HepG2 (cell line): ENCODE data around the gene NFATC3. TPM values are rescaled to one million over a fixed set of nuclear protein-coding genes. Genes with fewer than 3 reads are reported as not detected.

Experiments
- ATAC-seq: fragments of 200-7000 bp; cut with Tn5 transposase; 3 replicates; pipeline ENCODE4 v1.9.1; 2020; ENCODE audit warnings: mild to moderate bottlenecking, moderate library complexity
- BruUV-seq: library from RNA; stranded (reverse); fragments of 400-500 nt; replicated peaks from 2 replicates; lab custom pipeline; 2021; lab: Mats Ljungman, UMichigan
- CTCF ChIA-PET: fragments of 300-600 bp; formaldehyde crosslinking; extraction: SDS; loops from one replicate; lab custom pipeline; 2021; ENCODE audit warnings: low total read pairs, inconsistent platforms, low intra/inter-chr PET ratio; lab: Yijun Ruan, JAX
- POLR2A ChIA-PET: fragments of 350-600 bp; sonication (Branson Sonifier 250); formaldehyde crosslinking; loops from one replicate; lab custom pipeline; 2020; ENCODE audit warnings: antibody characterized with exemption, inconsistent platforms; lab: Yijun Ruan, JAX
- DNase-seq: peaks from one replicate; pipeline ENCODE4 v3.0.0-alpha.2; 2015; ENCODE audit warnings: low spot score
- FAIRE-seq: peaks from 3 replicates; lab custom pipeline; 2011; peaks lifted over from hg19 to GRCh38; lab: Jason Lieb, UNC
- H2AFZ ChIP-seq: one replicate; pipeline ENCODE4 v1.6.1; 2011; ENCODE audit warnings: low read length, inconsistent platforms
- H3K27ac ChIP-seq: fragments of 300-600 bp; 3 replicates; pipeline ENCODE4 v1.8.0; 2011; ENCODE audit warnings: mixed run types, mild to moderate bottlenecking, mixed read lengths, low read length, inconsistent platforms; ENCODE audit not compliant: insufficient read depth; ENCODE audit errors: extremely low read length
- H3K27me3 ChIP-seq, 2 experiments: fragments of 200-600 bp in 1 of 2; 2 replicates in 1 of 2; 3 replicates in 1 of 2; pipeline versions ENCODE4 v1.6.0 to v1.8.0; 2011; ENCODE audit warnings: low read length in 2 of 2, mild to moderate bottlenecking in 2 of 2, moderate library complexity in 2 of 2, inconsistent platforms in 1 of 2; ENCODE audit not compliant: insufficient read depth in 2 of 2, control insufficient read depth in 1 of 2
- H3K36me3 ChIP-seq, 2 experiments: fragments of 200-600 bp in 1 of 2; replicated peaks in 1 of 2; 2 replicates in 1 of 2; 3 replicates in 1 of 2; pipeline versions ENCODE4 v1.5.1 to v1.8.0; 2011; ENCODE audit warnings: low read length in 2 of 2, inconsistent platforms in 1 of 2; ENCODE audit not compliant: insufficient read depth in 2 of 2, control insufficient read depth in 1 of 2
- H3K4me1 ChIP-seq: 2 replicates; pipeline ENCODE4 v1.5.1; 2012; ENCODE audit warnings: low read length, inconsistent platforms; ENCODE audit not compliant: insufficient read depth
- H3K4me2 ChIP-seq: 2 replicates; pipeline ENCODE4 v1.6.0; 2011; ENCODE audit warnings: low read depth, low read length, inconsistent platforms
- H3K4me3 ChIP-seq, 3 experiments: fragments of 200-600 bp in 1 of 3; sonication (generic), shearing (Covaris generic) in 1 of 3; replicated peaks in 1 of 3; 2 replicates each; pipeline ENCODE4 v1.5.1; 2011 to 2016; ENCODE audit warnings: low read length in 3 of 3, inconsistent platforms in 2 of 3, low read depth in 2 of 3, mild to moderate bottlenecking in 2 of 3, control low read depth in 1 of 3, mixed read lengths in 1 of 3; ENCODE audit not compliant: insufficient read depth in 1 of 3
- H3K79me2 ChIP-seq: one replicate; pipeline ENCODE4 v1.6.1; 2011; ENCODE audit warnings: low read length, inconsistent platforms; ENCODE audit not compliant: insufficient read depth
- H3K9ac ChIP-seq: 2 replicates; pipeline ENCODE4 v1.6.0; 2011; ENCODE audit warnings: mild to moderate bottlenecking, low read depth, low read length, inconsistent platforms; ENCODE audit not compliant: insufficient read depth
- H3K9me3 ChIP-seq: 2 replicates; pipeline ENCODE4 v1.5.1; 2012; ENCODE audit warnings: mild to moderate bottlenecking, low read length
- H4K20me1 ChIP-seq: 2 replicates; pipeline ENCODE4 v1.6.0; 2011; ENCODE audit warnings: inconsistent platforms, mild to moderate bottlenecking, low read length, moderate library complexity; ENCODE audit not compliant: insufficient read depth
- CTCF ChIP-seq: sonication (generic); formaldehyde crosslinking; IDR thresholded peaks from 2 replicates; pipeline ENCODE4 v1.5.0; 2020; ENCODE audit warnings: mild to moderate bottlenecking, missing genetic modification reagents, moderate library complexity
- GMEB1 ChIP-seq: sonication (generic); formaldehyde crosslinking; IDR thresholded peaks from 2 replicates; pipeline ENCODE4 v1.5.1; 2020; ENCODE audit warnings: missing genetic modification reagents, mild to moderate bottlenecking, borderline replicate concordance
- ISX ChIP-seq: sonication (generic); formaldehyde crosslinking; conservative IDR thresholded peaks from 2 replicates; pipeline ENCODE4 v1.5.0; 2020; ENCODE audit warnings: missing genetic modification reagents
- KAT2B ChIP-seq: fragments of 150-350 bp; IDR thresholded peaks from 2 replicates; pipeline ENCODE4 v1.6.1; 2014; ENCODE audit warnings: low read depth, low read length, borderline replicate concordance
- MAFF ChIP-seq: IDR thresholded peaks from 2 replicates; pipeline ENCODE4 v1.6.1; 2011; ENCODE audit warnings: low read depth, low read length, improper control_type of control experiment
- MEIS2 ChIP-seq: sonication (generic); formaldehyde crosslinking; IDR thresholded peaks from 2 replicates; pipeline ENCODE4 v1.9.0; 2021; ENCODE audit warnings: mild to moderate bottlenecking, missing genetic modification reagents
- RAD21 ChIP-seq: fragments of 450-650 bp; formaldehyde crosslinking; IDR thresholded peaks from 2 replicates; pipeline ENCODE4 v1.5.0; 2020; ENCODE audit warnings: mild to moderate bottlenecking
- SMC3 ChIP-seq: IDR thresholded peaks from 2 replicates; pipeline ENCODE4 v1.6.1; 2011; ENCODE audit warnings: low read length, improper control_type of control experiment
- STAG1 ChIP-seq: sonication (generic); formaldehyde crosslinking; IDR thresholded peaks from 2 replicates; pipeline ENCODE4 v1.4.0; 2020; ENCODE audit warnings: missing genetic modification reagents
- TAF15 ChIP-seq: fragments of 200-400 bp; formaldehyde crosslinking; IDR thresholded peaks from one replicate; pipeline ENCODE4 v1.6.1; 2018; ENCODE audit warnings: mild to moderate bottlenecking, low read depth, low read length; ENCODE audit not compliant: poor library complexity, severe bottlenecking
- ZFP36L2 ChIP-seq: sonication (generic); formaldehyde crosslinking; IDR thresholded peaks from 2 replicates; pipeline ENCODE4 v1.4.0; 2020; ENCODE audit warnings: missing genetic modification reagents
- ZNF121 ChIP-seq: sonication (generic); formaldehyde crosslinking; IDR thresholded peaks from 2 replicates; pipeline ENCODE4 v1.5.0; 2020; ENCODE audit warnings: mild to moderate bottlenecking, missing genetic modification reagents
- ZNF3 ChIP-seq: IDR thresholded peaks from 2 replicates; pipeline ENCODE4 v1.7.0; 2017; ENCODE audit warnings: inconsistent platforms
- ZNF746 ChIP-seq: sonication (generic); formaldehyde crosslinking; IDR thresholded peaks from 2 replicates; pipeline ENCODE4 v1.8.0; 2022; ENCODE audit warnings: mild to moderate bottlenecking, missing genetic modification reagents
- ZNF776 ChIP-seq: sonication (generic); formaldehyde crosslinking; IDR thresholded peaks from 2 replicates; pipeline ENCODE4 v1.4.0; 2020; ENCODE audit warnings: mild to moderate bottlenecking, missing genetic modification reagents
- ZSCAN9 ChIP-seq: IDR thresholded peaks from 2 replicates; pipeline ENCODE4 v1.6.1; 2016; ENCODE audit warnings: borderline replicate concordance
- WGBS: methylation state at CpG from one replicate; pipeline ENCODE4 v1.1.6; 2017; ENCODE audit warnings: low lambda C conversion rate; 5-methylcytosine and 5-hydroxymethylcytosine counted together
- in situ Hi-C: cut with HindIII; loops from 2 replicates; pipeline ENCODE4 v1.10.0; 2017; ENCODE audit warnings: low pct_unique_long_range_greater_than_20kb; ENCODE audit not compliant: extremely low pct_ligation_motif_present
- intact Hi-C: fragments of 100-400 bp; cut with micrococcal nuclease; formaldehyde crosslinking; loops from one replicate; pipeline ENCODE4 v1.10.0; 2022; ENCODE audit not compliant: unreplicated experiment
- polyA plus RNA-seq, 8 experiments: library from polyadenylated mRNA; depleted of rRNA in 3 of 8; stranded (reverse) in 7 of 8; unstranded in 1 of 8; fragments of >200 nt; fragmentation: Illumina TruSeq in 4 of 8; extraction: Trizol in 4 of 8; gene quantifications; 2 replicates each; pipeline versions ENCODE4 v1.2.1 to v1.2.3, GENCODE V29; 2011 to 2016; ENCODE audit warnings: low read depth in 4 of 8, missing spikeins in 1 of 8, mixed read lengths in 1 of 8; ENCODE audit not compliant: insufficient read depth in 1 of 8
- total RNA-seq, 5 experiments: library from RNA; depleted of rRNA; stranded (reverse); fragments of >200 nt; fragmentation: Illumina TruSeq; extraction: Trizol; gene quantifications; 2 replicates each; pipeline ENCODE4 v1.2.3, GENCODE V29; 2016; ENCODE audit warnings: low read depth in 1 of 5
- TF ChIP-seq, protein P1 (sequence below): sonication (generic); formaldehyde crosslinking; IDR thresholded peaks from 2 replicates; pipeline ENCODE4 v1.4.0; 2020; ENCODE audit warnings: missing genetic modification reagents, borderline replicate concordance
- TF ChIP-seq, protein P2 (sequence below): IDR thresholded peaks from 2 replicates; pipeline ENCODE4 v1.6.1; 2012; ENCODE audit warnings: low read depth, low read length, improper control_type of control experiment

NFATC3 gene
- total and polyA plus RNA-seq, 2 of the 13 experiments (the other 11 are each of a cell fraction or from before 2014, with no cell fraction given): 52.6 to 62.7 TPM

- no TSS peak for BruUV-seq
- peaks cover 100% of the 10 kb centered on the region for H3K79me2 ChIP-seq
- H3K9ac ChIP-seq: no peak overlapping the region
- H3K4me3 ChIP-seq: no peak overlapping the region
- no peak overlapping the region for H2AFZ ChIP-seq
- peaks cover 79% of the 10 kb centered on the region for H4K20me1 ChIP-seq
- no peaks in the 10 kb centered on the region for H3K9me3 ChIP-seq
- 88% methylated on average over 5 of the region's 5 CpGs for WGBS
- H3K4me1 ChIP-seq: peaks cover 92% of the 10 kb centered on the region
- in situ Hi-C loops (no loop called here), intact Hi-C loops (loop anchor here (1.0 to 10.0 kb wide), 2 partner anchors 61 to 135 kb away; no protein-coding TSS in a partner anchor)
- no peaks in the 10 kb centered on the region for H3K36me3 ChIP-seq
- FAIRE-seq (no peak), ATAC-seq (peak; percentile 67), DNase-seq (no peak)
- H3K27ac ChIP-seq: no peak overlapping the region
- H3K4me2 ChIP-seq: no peak overlapping the region
- no peaks in the 10 kb centered on the region for H3K27me3 ChIP-seq
- CTCF ChIA-PET: interaction anchor here (1.2 to 2.5 kb wide), 2 partner anchors 22 to 135 kb away, joined by 3 to 12 read pairs; no protein-coding TSS in a partner anchor
- POLR2A ChIA-PET: interaction anchor here (1.0 to 2.3 kb wide), 6 partner anchors 9 to 142 kb away, joined by 3 to 24 read pairs (median 6); partner anchors contain the start of gene NFATC3
- peak; percentile 76 for TF ChIP-seq CTCF (CRISPR knock-in tag)
- no peak for TF ChIP-seq ISX (CRISPR knock-in tag)
- TF ChIP-seq KAT2B: no peak
- no peak for TF ChIP-seq ZNF3 (CRISPR knock-in tag)
- TF ChIP-seq ZNF121 (CRISPR knock-in tag): no peak
- TF ChIP-seq ZNF776 (CRISPR knock-in tag): no peak
- no peak for TF ChIP-seq ZSCAN9
- TF ChIP-seq SMC3: peak; percentile 56
- no peak for TF ChIP-seq TAF15
- TF ChIP-seq MAFF: no peak
- no peak for TF ChIP-seq MEIS2 (CRISPR knock-in tag)
- TF ChIP-seq, protein P1, sequence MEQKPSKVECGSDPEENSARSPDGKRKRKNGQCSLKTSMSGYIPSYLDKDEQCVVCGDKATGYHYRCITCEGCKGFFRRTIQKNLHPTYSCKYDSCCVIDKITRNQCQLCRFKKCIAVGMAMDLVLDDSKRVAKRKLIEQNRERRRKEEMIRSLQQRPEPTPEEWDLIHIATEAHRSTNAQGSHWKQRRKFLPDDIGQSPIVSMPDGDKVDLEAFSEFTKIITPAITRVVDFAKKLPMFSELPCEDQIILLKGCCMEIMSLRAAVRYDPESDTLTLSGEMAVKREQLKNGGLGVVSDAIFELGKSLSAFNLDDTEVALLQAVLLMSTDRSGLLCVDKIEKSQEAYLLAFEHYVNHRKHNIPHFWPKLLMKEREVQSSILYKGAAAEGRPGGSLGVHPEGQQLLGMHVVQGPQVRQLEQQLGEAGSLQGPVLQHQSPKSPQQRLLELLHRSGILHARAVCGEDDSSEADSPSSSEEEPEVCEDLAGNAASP: 0 out of 2 replicates have a peak, but pooled peaks have one; percentile 0
- peak; percentile 67 for TF ChIP-seq STAG1 (CRISPR knock-in tag)
- TF ChIP-seq, protein P2, sequence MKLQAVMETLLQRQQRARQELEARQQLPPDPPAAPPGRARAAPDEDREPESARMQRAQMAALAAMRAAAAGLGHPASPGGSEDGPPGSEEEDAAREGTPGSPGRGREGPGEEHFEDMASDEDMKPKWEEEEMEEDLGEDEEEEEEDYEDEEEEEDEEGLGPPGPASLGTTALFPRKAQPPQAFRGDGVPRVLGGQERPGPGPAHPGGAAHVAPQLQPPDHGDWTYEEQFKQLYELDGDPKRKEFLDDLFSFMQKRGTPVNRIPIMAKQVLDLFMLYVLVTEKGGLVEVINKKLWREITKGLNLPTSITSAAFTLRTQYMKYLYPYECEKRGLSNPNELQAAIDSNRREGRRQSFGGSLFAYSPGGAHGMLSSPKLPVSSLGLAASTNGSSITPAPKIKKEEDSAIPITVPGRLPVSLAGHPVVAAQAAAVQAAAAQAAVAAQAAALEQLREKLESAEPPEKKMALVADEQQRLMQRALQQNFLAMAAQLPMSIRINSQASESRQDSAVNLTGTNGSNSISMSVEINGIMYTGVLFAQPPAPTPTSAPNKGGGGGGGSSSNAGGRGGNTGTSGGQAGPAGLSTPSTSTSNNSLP: peak; percentile 9; the same call in 1 of the 2 replicates
- TF ChIP-seq ZFP36L2: no peak
- TF ChIP-seq RAD21 (CRISPR knock-in tag): peak; percentile 51
- TF ChIP-seq ZNF746 (CRISPR knock-in tag): no peak
- no peak for TF ChIP-seq GMEB1 (CRISPR knock-in tag)
These were observed 8.8 kb downstream of the NFATC3 start for GRCh38 chr16:68093816-68094613.
